HUES64 (cell line): Measurements from ENCODE around the gene PLIN5. TPM values are rescaled to one million over a fixed set of nuclear protein-coding genes. Genes with fewer than 3 reads are reported as not detected.

ENCODE experiments used
- H3K27ac ChIP-seq: 2 replicates; pipeline ENCODE4 v1.7.0; 2013; ENCODE audit warnings: low read depth, low read length, inconsistent platforms
- H3K27me3 ChIP-seq: 2 replicates; pipeline ENCODE4 v1.6.1; 2013; ENCODE audit warnings: mild to moderate bottlenecking, low read length; ENCODE audit not compliant: insufficient read depth
- H3K36me3 ChIP-seq: 2 replicates; pipeline ENCODE4 v1.6.1; 2013; ENCODE audit warnings: mild to moderate bottlenecking, low read length; ENCODE audit not compliant: insufficient read depth
- H3K4me1 ChIP-seq: 2 replicates; pipeline ENCODE4 v1.6.1; 2013; ENCODE audit warnings: mild to moderate bottlenecking, low read length, moderate library complexity; ENCODE audit not compliant: insufficient read depth
- H3K4me3 ChIP-seq: 2 replicates; pipeline ENCODE4 v1.5.1; 2013; ENCODE audit warnings: mild to moderate bottlenecking, low read length, moderate library complexity
- H3K9ac ChIP-seq: 2 replicates; pipeline ENCODE4 v1.6.1; 2013; ENCODE audit warnings: mild to moderate bottlenecking, low read depth, low read length
- H3K9me3 ChIP-seq: 2 replicates; pipeline ENCODE4 v1.6.1; 2013; ENCODE audit warnings: low read depth, low read length; ENCODE audit not compliant: insufficient read depth
- WGBS: fragments of 150-250, 120-280 bp; methylation state at CpG from one replicate; pipeline ENCODE4 v1.1.7; 2013; ENCODE audit warnings: missing lambda C conversion rate; 5-methylcytosine and 5-hydroxymethylcytosine counted together
- polyA plus RNA-seq, 2 experiments: library from polyadenylated mRNA; stranded (reverse); fragments of 50-300 nt; gene quantifications; one replicate each; pipeline ENCODE4 v1.2.3, GENCODE V29; 2013

Gene PLIN5, protein sequence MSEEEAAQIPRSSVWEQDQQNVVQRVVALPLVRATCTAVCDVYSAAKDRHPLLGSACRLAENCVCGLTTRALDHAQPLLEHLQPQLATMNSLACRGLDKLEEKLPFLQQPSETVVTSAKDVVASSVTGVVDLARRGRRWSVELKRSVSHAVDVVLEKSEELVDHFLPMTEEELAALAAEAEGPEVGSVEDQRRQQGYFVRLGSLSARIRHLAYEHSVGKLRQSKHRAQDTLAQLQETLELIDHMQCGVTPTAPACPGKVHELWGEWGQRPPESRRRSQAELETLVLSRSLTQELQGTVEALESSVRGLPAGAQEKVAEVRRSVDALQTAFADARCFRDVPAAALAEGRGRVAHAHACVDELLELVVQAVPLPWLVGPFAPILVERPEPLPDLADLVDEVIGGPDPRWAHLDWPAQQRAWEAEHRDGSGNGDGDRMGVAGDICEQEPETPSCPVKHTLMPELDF
- polyA plus RNA-seq (2013, experiment 1 of 2), result 1.2 TPM
- polyA plus RNA-seq (2013, experiment 2 of 2), result 1.1 TPM

DNA sequence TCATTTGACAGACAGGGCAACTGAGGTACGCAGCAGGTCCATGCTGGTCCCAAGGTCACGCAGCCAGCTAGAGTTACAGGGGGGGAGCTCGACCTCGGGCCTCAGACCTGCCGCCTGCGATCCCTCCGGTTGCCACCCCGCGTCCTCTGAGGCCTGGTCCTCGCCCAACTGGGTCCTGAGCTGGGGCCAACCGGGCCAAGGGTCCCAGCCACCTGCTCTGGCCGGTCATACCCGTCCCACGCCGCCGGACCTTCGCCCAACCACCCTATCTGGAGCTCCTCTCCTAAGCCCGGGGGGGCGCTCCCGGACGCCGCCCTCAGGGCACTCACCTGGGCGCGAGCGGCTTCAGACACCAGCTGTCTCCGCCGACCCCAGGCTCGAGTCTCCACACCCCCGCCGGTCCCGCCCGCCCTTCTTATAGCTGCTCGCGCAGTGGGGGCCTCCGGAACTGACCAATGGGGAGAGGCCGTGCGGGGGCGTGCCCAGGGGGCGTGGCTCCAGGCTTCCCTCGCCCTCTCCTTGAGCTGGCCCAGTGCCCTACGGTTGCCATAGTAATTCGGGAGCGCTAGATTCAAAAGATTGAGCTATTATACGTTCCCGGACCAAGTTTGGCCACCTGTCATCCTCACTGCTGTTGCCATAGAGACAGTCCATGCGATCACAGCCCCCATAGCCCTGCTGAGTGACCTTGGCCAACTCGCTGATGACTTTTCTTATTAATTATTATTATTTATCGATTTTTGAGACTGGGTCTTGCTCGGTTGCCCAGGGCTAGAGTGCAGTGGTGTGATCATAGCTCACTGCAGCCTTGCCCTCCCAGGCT, at the start of gene PLIN5:
PLIN5 (minus strand) TSS at position 389 of the 823 bp plus-strand sequence. CDS start 1,150 bp downstream, outside the sequence.
- Histone ChIP-seq H3K4me3 (peak within 1 kb of the TSS; percentile 43), H3K27ac (no peak within 1 kb of the TSS), H3K36me3 (no peaks in the 10 kb centered on the region), H3K9me3 (no peaks in the 10 kb centered on the region), H3K9ac (no peak within 1 kb of the TSS), H3K27me3 (peaks cover 17% of the 10 kb centered on the region), H3K4me1 (peaks cover 3% of the 10 kb centered on the region; the same call in 1 of the 2 replicates)
- WGBS, result 10% methylated on average over 48 of the region's 49 CpGs

DNA sequence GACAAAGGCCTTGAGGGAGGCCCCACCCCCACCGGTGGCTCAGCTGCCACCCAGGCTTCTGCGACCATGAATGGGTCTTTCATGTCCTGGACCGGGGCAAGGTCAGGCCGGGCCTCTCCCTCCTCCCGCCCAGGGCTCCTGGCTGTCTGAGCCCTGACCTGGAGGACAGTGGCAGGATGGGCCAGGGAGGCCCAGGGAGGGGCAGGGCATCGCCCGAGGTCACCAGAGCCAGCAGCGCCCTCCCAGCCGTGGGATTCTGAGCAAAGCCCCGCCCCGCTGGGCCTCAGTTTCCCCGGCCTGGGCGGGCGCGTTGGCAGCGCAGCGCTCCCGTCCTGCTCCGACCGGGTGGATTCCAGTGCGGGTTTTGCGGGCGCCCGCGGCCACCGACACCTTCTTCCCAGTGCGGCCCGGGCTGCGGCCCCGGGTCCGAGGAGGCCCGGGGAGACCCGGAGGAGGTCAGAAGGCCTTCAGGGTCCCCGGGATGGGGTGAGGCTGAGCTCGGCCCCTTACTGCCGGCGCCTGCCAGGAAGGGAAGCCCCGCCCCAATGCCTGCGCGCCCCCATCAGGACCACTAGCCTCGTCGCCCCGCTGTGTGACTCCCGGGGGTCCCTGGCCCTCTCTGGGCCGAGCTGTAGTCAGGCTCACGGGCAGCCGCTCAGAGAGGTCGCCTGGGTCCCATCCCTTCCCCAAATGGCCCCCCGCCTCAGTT, 49.1 kb upstream of the PLIN5 start:
- Histone ChIP-seq H3K27ac (no peak overlapping the region), H3K4me3 (peak overlapping the region; percentile 75), H3K9me3 (no peaks in the 10 kb centered on the region), H3K27me3 (peaks cover 29% of the 10 kb centered on the region), H3K9ac (no peak overlapping the region; the same call in 1 of the 2 replicates), H3K4me1 (peaks cover 3% of the 10 kb centered on the region; the same call in 1 of the 2 replicates), H3K36me3 (no peaks in the 10 kb centered on the region)
- WGBS, result 2% methylated on average over 49 of the region's 49 CpGs

DNA sequence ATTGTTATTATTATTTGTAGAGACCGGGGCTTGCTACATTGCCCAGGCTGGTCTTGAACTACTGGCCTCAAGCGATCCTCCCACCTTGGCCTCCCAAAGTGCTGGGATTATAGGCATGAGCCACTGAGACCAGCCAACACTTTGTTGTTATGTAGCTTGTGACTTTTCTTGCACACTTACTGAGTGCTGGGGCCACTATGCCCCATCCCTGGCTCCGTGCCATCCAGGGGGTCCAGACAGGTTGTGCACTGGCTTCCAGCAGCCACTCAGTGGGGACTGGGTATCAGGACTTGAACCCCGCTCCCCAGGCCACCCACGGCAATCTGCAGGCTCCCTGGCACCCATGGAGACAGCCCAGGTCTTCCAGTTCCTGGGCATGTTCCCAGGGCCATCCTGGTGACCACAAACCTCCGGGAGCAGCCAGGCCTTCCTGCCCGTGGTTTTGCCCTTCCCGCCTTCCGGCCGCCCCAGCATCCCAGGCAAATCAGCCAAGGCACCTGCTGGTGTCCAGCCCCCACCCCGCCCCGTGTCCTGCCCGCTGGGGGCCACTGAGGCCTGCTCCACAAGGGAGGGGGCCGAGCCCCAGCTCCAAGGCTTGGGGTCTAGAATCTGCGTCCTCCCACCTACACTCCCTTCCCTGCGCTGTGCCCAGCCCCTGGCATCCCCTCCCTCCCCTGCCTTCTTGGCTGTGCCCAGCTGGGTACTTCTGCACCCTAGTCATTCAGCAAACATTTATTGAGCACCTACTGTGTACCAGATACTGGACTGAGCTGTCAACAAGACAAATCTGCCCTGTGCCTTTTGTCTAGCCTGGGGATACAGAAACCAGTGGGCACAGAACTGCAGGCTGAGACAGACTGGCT, 48.2 kb upstream of the PLIN5 start:
- H3K9ac ChIP-seq, result no peak overlapping the region
- H3K4me1 ChIP-seq, result peaks cover 3% of the 10 kb centered on the region; the same call in 1 of the 2 replicates
- no peaks in the 10 kb centered on the region for H3K9me3 ChIP-seq
- no peak overlapping the region for H3K27ac ChIP-seq
- H3K36me3 ChIP-seq, result no peaks in the 10 kb centered on the region
- WGBS, result 71% methylated on average over 16 of the region's 16 CpGs
- no peak overlapping the region for H3K4me3 ChIP-seq
- H3K27me3 ChIP-seq, result peaks cover 29% of the 10 kb centered on the region

DNA sequence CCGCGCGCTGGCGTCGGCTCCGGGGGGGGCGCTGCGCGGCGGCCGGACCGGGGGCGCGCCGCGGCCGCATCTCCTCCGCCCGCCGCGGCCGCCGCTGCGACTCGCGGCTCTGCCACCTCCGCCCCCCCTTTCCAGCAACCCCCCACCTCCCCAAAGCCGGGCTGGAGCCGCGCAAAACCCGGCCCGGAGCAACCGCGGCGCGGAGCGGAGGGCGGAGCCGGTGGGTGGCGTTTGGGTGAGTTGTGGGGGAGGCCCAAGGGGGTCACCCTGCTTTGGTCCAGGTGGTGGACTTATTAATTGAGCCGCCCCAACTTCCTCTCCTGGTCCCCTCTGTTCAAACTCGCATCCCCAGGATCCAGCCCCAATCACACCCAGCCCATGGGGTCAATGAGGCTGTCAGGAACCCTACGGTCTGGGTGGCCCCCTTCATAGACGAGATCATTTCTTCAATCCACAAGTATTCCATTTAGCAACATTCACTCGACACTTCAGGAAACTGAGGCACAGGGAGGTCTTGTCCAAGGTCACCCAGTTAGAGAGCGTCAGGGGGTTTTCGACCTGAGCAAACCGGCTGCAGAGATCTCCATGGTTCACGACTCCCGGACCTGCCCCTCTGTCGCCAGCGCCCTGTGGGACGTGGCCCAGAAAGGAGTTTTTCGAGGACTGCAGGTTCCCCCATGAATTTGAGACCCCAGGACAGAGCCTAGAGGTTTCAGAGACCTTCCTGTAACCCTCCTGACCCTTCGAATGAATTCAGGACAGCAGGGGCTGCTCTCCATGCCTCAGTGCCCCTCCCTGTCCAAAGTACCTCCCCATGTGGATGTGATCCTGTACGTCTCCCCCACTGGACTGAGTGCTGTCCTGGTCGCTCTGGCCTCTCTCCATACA, 46.9 kb upstream of the PLIN5 start:
- Histone ChIP-seq H3K9me3 (no peaks in the 10 kb centered on the region), H3K36me3 (no peaks in the 10 kb centered on the region), H3K27me3 (peaks cover 29% of the 10 kb centered on the region), H3K4me1 (peaks cover 3% of the 10 kb centered on the region; the same call in 1 of the 2 replicates), H3K27ac (no peak overlapping the region), H3K4me3 (peak overlapping the region; percentile 68), H3K9ac (no peak overlapping the region)
- WGBS, result 18% methylated on average over 49 of the region's 57 CpGs

DNA sequence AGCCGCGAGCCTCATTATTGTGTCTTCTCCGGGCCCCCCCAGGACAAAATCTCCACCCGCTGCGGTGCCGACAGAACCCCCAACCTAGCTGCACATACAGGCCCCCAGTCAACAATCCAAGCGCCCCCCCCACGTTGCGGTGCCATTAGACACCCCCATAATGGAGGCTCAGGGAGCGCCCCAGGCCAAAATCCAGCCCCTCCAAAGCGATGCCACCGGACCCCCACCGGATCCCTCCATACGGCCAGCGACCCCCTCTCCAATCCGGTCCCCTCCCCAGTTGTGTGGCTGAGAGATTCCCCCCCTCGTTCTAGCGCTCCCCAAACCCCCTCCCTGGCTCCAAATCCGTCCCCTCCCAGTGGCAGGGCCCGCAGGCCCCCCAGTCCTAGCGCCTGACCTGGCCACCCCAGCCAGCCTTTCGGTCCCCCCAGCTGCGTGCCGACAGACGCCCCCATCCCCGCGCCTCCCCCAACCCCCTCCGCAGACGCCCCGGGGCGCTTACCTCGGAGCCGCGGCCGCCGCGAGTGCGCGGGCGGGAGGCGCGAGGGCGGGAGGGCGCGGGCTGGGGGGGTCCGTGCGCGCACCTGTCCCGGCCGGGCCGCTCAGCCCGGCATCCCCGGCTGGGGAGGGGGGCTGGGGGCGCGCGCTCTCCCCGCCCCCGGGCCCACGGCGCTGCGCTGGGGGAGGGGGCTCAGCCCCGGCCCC, 46.1 kb upstream of the PLIN5 start:
- Histone ChIP-seq H3K9ac (no peak overlapping the region), H3K36me3 (no peaks in the 10 kb centered on the region), H3K4me1 (peaks cover 3% of the 10 kb centered on the region; the same call in 1 of the 2 replicates), H3K4me3 (peak overlapping the region; percentile 68), H3K27me3 (peaks cover 29% of the 10 kb centered on the region), H3K27ac (no peak overlapping the region), H3K9me3 (no peaks in the 10 kb centered on the region)
- WGBS, result under 1% methylated on average over 57 of the region's 62 CpGs

DNA sequence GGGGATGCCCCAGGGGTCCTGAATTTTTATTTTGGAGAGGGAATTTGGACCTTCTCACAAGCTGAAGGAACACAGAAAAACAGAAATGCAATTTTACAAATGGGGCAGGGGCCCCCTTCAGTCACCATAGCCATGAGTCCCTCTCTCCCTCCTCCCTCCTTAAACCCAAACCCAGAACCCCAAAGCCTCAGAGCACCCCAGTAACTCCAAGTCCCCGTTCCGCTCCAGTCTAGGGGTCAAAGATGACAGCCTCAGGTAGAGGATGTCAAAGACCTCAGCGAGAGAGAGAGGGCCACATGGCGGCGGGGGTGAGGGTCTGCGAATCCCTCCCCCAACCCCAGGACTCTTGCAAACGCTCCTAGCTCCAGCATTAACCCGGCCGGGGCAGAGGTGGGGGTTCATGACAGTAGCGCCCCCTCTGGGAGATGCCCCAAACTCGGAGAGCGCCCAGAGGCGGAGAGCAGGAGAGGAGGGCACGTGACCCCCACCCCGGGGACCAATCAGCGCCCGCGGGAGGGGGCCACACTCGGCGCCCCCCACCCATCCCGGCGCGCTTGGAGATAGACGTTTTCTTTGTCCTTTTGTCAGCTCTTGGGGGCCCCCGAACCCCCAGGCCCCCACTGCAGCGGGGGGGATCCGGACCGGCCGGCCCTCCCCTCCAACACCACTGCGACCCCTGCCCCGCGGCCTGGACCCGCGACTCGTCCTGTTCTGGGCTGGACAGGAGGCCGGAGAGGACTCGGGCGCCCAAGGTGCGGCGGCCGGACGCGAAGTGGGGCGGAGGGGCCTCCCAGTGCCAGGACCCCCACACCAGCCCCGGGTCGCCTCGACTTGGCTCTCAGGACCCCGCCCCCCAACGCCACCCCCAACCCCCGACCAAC, 45.2 kb upstream of the PLIN5 start:
- Histone ChIP-seq H3K27ac (no peak overlapping the region), H3K4me1 (peaks cover 9% of the 10 kb centered on the region), H3K9me3 (no peaks in the 10 kb centered on the region), H3K36me3 (no peaks in the 10 kb centered on the region), H3K27me3 (peaks cover 26% of the 10 kb centered on the region), H3K9ac (peak overlapping the region; percentile 56; the same call in 1 of the 2 replicates), H3K4me3 (peak overlapping the region; percentile 68)
- WGBS, result 5% methylated on average over 45 of the region's 50 CpGs

DNA sequence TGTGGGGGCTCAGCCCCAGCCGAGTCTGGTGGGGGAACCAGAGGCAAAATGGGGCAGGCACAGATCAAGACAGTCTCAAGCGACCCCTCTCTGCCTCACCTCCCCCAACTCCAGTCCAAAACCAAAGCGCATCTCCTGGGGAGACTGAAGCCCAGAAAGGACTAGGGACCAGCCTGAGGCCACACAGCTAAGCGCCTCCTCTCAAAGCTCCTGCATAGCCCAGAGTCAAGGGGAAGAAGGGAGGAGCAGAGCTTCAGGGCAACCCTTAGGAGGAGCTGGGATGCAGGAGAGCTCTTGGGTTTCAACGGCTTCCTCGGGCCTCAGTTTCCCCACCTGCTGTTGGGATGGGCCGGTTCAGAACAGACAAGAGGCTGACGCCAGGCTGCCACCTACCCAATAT, 44.4 kb upstream of the PLIN5 start:
- Histone ChIP-seq H3K27ac (no peak overlapping the region), H3K27me3 (peaks cover 18% of the 10 kb centered on the region), H3K9me3 (no peaks in the 10 kb centered on the region), H3K4me3 (no peak overlapping the region; the same call in 1 of the 2 replicates), H3K4me1 (peaks cover 16% of the 10 kb centered on the region), H3K9ac (no peak overlapping the region), H3K36me3 (no peaks in the 10 kb centered on the region)
- 70% methylated on average over 8 of the region's 8 CpGs for WGBS

DNA sequence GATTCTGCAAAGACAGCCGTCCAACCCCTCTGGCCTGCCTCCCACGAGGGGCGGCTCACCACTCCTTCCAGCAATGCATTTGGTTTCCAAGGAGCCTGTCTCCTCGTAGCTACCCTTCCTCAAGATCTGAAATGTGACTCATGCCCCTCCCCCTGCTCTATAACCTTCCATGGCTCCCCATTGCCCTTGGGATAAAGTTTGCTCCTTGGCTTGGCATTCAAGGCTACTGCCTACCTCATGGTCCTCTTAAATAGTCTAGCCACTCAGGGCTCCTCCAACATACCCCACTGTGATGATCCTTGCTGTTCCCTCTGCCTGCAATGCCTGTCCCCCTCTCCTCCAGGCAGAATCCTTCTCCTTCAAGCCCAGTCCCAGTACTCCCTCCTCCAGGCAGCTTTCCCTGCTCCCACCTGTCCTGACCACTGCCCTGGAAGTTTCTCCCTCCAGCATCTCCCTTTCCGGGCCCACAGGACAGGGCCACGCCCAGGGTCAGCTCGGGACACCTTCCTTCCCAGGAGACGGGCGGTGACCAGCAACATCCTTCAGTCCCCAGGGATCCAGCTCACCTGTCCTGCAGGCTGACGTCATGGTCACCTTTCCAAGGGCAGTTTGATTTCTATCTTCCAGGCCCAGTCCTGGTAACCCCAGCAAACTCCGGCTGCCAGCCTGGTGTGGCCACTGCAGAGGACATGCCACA, 43.7 kb upstream of the PLIN5 start:
- Histone ChIP-seq H3K4me3 (no peak overlapping the region), H3K36me3 (no peaks in the 10 kb centered on the region), H3K27ac (no peak overlapping the region), H3K27me3 (peaks cover 13% of the 10 kb centered on the region), H3K9ac (no peak overlapping the region), H3K4me1 (peaks cover 16% of the 10 kb centered on the region), H3K9me3 (no peaks in the 10 kb centered on the region)
- WGBS, result 86% methylated on average over 11 of the region's 11 CpGs
